Fibroblast of skin of right quadriceps (primary cell): Measurements from ENCODE around the gene SLC25A33.

Experiments
- DNase-seq: peaks from one replicate; pipeline ENCODE4 v3.0.0-alpha.2; 2013

SLC25A33 gene

GRCh38 chr1:9628541-9629444 lies 89.5 kb downstream of the SLC25A33 start:
- no peak for DNase-seq

- no peak for DNase-seq
Measured at GRCh38 chr1:9629445-9630201, 90.4 kb downstream of the SLC25A33 start.

GRCh38 chr1:9630331-9631111 lies 91.3 kb downstream of the SLC25A33 start:
- DNase-seq = no peak

GRCh38 chr1:9631613-9632012 lies 92.3 kb downstream of the SLC25A33 start:
- DNase-seq = no peak

GRCh38 chr1:9633493-9633892 lies 94.2 kb downstream of the SLC25A33 start:
- DNase-seq = no peak

GRCh38 chr1:9634582-9634981 lies 95.3 kb downstream of the SLC25A33 start:
- DNase-seq = no peak
